ENCODE measurements around the gene TFEB. TPM values are rescaled to one million over a fixed set of nuclear protein-coding genes. Genes with fewer than 3 reads are reported as not detected.
A peak's percentile ranks its signal among the peaks of the same experiment; 100 is the strongest.

Gene TFEB
- total RNA-seq, 1 donor from 2014 or later = 35.5 TPM

DNA sequence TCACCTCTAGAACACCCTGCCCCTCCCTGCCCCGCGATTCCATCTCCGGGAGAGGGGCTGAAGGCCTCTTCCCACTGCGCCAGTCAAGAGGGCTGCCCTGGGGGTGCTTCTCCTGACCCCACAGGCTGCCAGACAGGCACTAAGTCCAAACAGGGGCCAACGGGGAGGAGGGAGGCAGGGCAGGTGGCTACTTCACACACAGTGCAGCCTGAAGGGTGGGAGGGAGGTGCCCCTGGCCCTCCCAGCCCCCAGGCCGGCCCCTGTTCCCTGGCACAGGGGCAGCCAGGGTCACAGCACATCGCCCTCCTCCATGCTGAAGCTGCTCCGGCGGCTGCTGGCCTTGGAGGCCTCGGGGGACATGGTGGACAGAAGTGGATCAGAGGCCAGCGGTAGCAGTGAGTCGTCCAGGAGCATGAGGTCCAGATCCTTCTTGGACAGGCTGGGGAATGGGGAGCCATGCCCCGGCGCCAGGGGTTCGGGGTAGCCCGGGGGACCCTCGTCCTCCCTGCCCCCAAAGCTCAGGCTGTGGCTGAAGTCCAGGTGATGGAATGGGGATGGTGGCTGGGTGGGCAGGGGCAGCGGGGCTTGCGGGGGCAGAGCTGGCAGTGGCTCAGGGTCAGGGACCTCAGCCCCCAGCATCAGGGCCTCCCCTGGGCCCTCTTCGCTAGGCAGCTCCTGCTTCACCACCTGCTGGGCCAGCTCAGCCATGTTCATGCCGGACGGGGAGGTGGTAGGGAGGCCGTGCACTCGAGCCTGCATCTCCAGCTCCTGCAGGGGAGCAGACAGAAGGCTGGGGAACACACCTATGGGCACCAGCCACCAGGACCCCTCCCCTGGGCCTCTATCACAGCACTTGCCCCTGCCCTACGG is 50.9 kb downstream of the TFEB start:
- DNase-seq (ENCODE audit: low spot score) (peak; percentile 60), ATAC-seq (no peak)
- intact Hi-C loops (cut with DNase I) = loop anchor here (5.0 kb wide), 2 partner anchors 48 to 82 kb away; no protein-coding TSS in a partner anchor

DNA sequence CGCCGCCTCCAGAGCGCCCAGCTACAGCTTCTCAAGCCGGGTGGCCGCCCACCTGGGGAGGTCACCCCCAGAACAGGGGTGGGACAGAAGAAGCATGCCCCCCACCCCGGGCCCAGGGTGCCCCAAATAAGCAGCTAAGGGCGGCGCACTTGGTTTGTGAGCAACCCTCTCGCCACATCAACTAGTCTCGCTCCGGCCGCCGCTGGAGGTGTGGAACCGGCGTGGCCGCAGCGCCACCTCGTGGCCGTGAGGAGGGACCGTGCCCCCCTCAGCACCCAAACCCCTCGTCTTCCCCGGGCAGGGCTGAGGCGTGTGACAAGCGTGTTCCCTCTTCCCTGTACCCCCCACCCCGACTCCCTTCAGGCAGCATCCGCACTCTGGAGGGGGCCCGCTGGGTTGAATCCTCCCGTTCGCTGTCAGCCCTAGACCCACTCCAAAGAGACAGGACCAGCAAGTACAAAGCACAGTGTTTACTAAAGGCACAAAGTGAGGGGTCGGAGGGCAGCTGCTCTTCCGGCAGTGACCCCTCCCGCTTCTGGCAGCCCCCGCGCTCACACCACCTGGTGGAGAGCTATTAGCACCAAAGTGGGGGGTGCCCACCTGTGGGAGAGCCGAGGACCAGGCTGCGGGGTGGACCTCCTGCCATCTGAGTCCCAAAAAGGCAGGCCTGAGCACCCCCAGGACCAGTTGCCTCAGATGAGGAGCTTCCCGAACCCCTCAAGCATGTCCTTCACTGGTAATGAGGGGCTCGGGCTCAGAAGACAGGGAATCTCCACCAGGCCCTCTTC is 51.7 kb downstream of the TFEB start:
- intact Hi-C loops (cut with DNase I) = loop anchor here (2.0 to 5.0 kb wide), 2 partner anchors 81 to 313 kb away; no protein-coding TSS in a partner anchor
- DNase-seq (ENCODE audit: low spot score) (peak; percentile 90), ATAC-seq (peak; percentile 91)

DNA sequence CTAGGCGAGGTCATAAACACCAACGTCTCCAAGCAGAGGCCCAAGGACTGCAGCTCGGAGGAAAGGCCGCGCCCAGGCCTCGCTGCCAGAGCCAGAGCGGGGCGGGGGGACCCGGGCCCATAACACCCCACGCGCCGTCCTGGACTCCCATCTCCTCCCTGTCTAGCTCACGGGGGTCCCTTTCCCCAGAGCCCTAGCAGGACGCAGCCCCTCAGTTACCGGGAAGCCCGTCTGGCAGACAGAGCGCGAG is 52.2 kb downstream of the TFEB start:
- DNase-seq (ENCODE audit: low spot score) (no peak), ATAC-seq (peak; percentile 55)
- intact Hi-C loops (cut with DNase I) = loop anchor here (2.0 to 5.0 kb wide), 2 partner anchors 81 to 312 kb away; no protein-coding TSS in a partner anchor

DNA sequence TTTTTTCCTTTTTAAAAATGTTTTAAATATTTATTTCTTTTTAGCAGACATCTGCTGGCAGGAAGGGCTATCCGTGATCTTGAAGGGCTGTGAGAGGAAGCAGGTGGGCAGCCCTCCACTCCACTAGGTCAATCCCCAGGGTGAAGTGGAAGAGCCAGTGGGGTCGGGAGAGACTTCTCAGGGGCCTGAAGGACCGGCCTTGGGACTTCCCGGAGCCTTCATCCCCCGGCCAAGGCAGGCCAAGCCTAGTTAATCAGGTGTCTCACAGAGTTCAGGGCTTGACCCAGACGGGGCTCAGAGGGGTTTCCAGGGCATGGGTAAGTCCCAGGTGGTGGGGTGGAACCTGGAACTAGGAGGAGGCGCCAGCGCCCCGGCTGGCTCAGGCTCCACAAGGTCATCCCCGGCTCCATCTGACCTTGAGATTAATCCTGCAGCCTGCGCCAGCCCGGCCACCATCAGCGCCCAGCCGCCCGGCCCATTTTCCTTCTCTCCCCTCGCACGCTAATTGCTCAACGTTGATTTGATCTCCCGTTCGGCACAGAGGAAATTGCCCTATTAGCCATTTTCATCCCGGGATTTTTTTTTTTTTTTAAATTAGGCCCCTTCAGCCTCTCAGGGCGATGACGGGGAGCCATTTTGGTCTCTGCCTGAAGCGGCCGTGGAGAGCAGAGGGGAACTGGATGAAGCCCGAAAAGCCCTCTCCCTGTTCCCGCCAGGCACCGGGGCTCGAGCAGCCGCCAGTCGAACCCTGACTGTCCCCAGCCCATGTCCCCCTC is 52.7 kb downstream of the TFEB start:
- ATAC-seq (peak; percentile 29), DNase-seq (ENCODE audit: low spot score) (peak; percentile 63)
- intact Hi-C loops (cut with DNase I) = loop anchor here (2.0 to 5.0 kb wide), 2 partner anchors 80 to 312 kb away; no protein-coding TSS in a partner anchor

DNA sequence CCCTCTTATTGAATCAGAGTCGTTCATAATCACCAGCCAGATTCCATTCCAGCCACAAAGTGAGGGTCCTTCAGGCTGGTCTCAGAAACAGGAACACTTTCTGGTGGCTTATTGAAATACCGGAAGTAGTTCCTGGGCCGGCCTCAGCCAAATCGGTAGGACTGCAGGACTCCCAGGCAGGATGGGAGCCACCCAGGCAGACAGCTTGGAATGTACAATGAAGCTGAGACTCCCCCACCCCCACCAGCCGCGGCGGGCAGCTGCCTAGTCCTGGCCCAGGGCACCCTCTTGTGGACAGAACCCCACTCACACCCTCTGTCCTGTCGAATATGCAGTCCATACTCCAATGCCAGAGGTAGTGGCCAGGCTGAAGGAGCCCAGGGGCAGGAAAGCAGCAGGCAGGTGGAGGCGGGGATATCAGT is 53.3 kb downstream of the TFEB start:
- intact Hi-C loops (cut with DNase I) = loop anchor here (2.0 to 5.0 kb wide), 2 partner anchors 80 to 311 kb away; no protein-coding TSS in a partner anchor
- peak; percentile 95 for DNase-seq (ENCODE audit: low spot score)
- ATAC-seq = peak; percentile 93

DNA sequence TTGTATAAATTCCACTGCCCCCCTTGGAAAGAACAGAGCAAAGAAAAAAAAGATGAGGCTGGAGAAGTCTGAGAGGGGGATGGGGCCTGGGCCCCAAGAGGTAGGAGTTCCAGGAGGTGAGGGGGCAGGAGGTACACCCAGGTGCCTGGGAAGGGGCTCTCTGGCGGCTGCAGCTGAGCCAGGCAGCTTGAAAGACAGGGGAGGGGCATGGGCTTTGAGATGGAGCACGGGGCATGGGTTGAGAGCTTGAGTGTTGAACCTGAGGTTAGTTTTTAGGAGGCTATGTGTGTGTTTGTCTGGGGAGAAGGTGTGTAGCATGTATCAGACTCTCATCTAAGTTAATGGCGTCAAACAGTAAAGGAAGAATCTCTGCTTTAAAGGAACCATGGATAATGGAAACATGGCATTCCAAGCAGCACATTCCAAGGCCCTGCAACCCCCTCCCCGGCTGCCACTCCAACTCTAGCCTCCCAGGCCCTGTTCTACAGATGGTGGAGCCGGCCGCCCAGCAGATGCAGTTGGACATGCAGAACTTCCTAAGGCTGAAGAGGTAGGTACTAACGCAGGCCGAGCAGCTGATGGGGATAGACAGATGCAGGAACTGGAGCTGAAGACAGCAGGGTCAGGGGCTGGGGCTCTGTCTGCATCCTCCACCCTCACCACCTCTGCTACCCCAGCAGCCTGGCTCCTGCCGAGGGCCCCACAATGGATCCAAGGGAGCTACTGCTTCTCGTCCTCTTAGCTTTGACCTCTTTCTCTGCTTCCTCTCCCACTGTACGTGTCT is 55.0 kb downstream of the TFEB start:
- ATAC-seq = no peak
- intact Hi-C loops (cut with DNase I) = loop anchor here (5.0 kb wide), 1 partner anchor 78 kb away; no protein-coding TSS in a partner anchor
- peak; percentile 47 for DNase-seq (ENCODE audit: low spot score)

DNA sequence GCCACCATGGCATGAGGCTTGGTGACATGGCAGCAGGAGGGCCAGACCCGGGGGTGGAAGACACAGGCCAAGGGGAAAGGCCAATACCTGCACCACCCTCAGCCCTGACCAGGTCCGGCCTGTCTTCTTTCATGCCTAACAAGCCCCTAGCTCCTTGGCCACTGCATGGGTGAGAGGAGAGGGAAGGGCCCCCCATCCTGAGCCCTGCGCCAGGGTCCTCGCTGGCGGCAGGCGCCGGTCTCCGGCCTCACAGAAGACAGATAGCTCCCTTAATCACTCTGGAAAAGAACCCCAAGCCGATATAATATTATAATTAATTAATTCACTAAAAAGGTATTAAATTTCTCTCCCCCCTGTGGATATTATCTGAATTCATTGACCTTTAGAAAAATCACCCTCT is 55.7 kb downstream of the TFEB start:
- ATAC-seq = no peak
- intact Hi-C loops (cut with DNase I) = loop anchor here (5.0 kb wide), 1 partner anchor 77 kb away; no protein-coding TSS in a partner anchor
- DNase-seq (ENCODE audit: low spot score) = peak; percentile 42

DNA sequence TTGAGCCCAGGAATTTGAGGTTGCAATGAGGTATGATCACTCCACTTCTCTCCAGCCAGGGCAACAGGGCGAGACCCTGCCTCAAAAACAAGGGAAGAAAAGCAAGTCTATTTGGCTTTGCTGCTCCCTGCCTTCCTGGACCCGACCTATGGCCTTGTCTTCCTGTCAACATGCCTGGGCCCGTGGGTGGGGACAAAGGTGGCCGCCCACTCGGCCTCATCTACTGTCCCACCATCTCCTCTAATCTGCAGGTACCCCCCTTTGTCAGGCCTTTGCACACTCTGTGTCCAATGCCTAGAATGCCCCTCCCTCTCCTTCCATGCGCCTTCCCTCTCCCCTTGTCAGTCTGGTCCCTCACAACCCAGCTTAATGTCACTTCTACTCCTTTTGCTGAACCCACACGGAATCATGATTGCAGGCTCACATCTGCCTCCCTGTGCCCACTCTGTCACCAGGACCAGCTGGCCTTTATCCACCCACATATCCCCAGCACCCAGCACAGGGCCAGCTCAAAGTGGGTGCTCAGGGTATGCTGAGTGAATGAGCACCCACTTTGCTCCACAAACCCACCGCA is 56.8 kb downstream of the TFEB start:
- peak; percentile 32 for DNase-seq (ENCODE audit: low spot score)
- ATAC-seq = no peak
- intact Hi-C loops (cut with DNase I) = no loop called here

DNA sequence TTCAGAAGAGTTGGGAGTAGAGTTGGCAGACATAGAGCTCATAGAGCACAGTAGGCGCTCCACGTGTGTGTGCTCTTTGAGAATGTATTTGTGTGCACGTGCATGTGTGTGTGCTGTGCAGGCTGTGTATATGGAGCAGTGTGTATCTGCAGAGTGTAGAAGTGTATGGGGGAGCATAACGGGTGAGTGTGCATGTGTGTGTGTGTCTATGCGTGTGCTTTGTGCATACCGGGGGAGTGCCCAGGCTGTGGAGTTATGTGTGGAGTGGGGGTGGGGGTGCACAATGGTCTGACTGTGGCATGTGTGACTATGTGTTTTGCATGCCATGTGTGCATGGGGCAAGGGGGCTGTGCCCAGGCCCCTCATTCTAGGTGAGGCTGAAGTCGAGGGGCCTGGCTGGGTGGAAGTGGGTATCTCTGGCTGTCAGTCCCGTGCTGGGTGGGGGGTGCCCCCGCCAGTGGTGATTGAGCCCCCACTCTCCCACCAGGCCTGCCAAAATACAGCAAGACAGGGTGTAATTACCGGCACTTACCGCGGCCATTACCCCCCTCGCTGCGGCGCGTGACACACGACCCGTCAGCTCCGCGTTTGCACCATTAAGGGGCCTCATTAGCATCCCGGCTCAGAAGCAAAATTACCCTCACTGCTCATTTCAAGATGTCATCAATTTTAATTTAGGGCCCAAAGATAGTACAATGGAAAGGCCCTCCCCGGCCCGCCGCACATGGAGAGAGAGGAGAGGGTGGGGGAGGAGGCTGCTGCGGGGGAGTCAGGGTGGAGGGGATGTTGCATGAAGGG is 58.1 kb downstream of the TFEB start:
- ATAC-seq = no peak
- intact Hi-C loops (cut with DNase I) = no loop called here
- peak; percentile 52 for DNase-seq (ENCODE audit: low spot score)

DNA sequence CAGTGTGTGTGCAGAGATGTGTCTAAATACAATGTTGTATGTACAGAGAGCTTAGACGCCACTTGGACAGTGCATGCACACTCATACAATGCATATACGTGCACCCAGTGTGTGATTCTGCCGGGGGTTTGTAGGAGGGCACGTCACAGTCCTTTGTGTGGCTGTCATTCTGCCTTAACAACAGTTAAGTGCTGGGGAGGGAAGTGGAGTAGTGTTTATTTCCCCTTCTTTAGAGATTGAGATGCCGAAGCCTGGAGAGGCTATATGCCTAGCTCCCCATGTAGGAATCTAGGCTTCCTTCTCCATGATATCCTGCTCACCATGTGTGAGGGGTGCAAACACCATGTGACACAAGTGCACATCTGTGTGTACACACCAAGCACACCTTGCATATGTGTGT is 59.0 kb downstream of the TFEB start:
- DNase-seq (ENCODE audit: low spot score) (no peak), ATAC-seq (no peak)
- intact Hi-C loops (cut with DNase I) = no loop called here

DNA sequence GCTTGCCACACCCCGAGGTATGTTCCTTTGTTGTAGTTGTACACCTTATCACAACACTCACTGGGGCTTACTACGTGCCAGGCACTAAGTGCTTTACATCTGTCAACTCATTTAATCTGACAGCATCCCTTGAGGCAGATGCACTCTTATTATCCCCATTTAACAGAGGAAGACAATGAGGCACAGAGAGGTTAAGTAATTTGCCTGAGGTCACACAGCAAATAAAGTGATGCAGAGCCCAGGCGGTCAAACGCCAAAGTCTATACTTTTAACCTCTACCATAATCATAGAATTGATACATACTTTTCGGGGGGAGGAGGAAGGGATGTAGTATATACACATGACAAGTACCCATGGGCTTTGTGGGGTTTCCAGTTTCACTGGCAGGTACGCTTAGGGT is 59.4 kb downstream of the TFEB start:
- DNase-seq (ENCODE audit: low spot score) (no peak), ATAC-seq (no peak)
- intact Hi-C loops (cut with DNase I) = no loop called here

DNA sequence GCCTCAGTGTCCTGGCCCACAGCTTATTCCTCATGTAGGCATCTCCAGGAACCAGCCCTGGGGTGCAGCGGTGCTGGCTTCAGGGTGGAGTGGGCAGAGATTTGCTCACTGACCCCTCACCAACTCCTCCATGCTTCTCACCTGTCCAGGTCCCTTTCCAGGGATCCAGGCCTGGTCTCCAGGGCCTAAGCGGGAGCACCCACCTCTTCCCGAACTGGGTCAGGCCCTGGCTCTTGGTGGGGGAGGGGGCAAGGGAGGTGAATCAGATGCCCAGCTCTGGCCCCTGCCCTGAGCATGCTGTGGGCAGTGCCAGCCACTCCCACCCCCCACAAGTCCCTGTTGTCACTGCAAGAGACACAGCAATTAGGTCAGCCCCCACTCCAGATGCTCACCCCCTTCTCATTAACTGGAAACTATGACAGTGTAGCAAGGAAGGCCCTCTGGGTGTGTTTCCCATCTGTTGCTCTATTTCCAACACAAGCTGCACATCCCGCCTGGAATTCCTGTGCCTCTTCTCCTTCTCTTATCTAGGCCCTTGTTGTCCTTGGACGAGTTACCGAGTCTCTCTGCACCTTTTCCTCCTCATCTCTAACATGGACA is 60.1 kb downstream of the TFEB start:
- DNase-seq (ENCODE audit: low spot score) = peak; percentile 46
- intact Hi-C loops (cut with DNase I) = no loop called here
- no peak for ATAC-seq

DNA sequence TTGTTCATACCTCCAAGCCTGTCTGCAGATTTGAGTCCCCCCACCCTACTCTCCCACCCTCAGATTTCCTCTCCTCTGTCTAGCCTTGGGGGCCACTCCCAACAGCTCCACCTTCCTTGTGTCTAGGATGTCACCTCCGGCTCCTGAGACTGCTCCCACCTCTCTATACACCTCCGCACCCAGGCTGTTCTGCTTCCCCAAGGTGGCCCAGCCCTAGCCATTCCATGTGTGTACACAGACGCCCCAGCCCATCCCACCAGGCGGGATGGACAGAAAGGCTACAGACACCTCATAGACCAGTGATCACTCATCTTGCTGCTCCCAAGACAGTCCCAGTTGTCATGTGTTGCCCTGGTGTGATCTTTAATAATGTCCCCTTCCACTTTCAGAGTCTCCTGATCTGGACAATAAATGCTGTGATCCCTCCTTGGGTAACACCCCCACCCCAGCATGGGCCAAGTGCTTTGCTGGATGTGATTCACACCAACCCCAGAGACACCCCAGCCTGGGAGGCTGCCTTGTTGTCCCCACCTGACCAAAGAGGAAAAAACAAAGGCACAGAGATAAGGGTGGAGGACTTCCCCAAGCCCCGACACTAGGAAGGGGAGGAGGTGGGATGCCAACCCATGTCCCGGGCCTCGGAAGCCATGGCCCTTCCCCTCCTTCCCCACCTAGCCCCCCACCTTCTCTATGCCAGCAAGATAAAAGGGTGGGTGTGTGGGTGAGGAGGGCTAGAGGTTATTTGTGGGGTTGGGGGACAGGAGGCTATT is 61.0 kb downstream of the TFEB start:
- DNase-seq (ENCODE audit: low spot score) = no peak
- ATAC-seq = no peak
- intact Hi-C loops (cut with DNase I) = no loop called here

DNA sequence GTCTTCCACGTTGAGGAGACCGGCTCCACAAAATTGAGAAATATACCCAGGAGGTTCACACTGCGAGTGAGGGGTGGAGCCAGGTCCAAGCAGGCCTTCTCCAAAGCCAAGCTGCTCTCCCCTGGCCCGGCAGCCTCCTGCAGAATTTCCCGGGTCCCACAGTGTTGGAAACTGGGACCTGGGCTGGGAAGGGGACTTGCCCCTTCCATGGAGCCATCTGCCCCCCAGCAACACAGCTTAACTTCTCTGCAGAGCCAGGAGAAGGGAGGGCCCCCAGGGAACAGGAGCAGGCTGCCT is 61.8 kb downstream of the TFEB start:
- ATAC-seq = no peak
- intact Hi-C loops (cut with DNase I) = no loop called here
- no peak for DNase-seq (ENCODE audit: low spot score)

DNA sequence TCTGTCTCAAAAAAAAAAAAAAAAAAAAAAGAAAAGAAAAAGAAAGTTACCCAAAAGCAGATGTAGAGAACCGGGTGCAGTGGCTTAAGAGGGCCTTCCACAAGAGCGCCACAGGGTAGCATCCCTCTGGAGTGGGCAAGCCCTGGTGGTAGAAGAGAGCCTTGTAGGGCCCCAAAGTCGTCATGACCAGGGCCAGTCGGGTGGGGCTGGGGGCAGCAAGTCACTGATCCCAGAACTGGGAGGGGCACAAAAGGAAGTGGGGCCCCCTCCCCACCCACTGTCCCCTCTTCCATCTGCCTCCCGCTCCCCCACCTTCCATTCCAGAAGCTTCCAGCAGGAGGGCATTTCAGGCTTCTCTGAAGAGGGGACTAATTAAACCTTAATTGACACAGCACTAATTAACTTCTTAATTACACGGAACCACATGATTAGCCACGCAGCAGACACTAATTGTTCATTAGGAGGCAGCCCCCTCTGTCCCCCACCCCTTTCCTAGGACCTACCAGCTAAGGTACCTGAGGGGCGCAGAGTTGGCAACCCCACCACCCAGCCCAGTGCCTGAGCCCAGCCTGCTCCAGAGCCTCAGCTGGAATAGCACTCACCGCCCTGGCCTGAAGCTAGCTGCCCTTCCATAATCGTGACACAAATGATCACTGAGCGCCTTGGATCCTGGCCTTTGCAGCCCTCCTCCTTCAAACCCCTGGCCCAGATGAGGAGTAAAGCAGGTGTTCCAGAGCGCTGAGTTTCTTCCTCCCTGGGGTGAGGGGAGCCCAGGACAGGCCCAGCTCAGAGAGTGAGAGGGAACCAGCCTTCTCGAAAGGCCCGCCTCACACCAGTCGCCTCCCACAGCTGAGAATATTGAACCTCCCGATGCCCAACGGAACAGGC is 62.3 kb downstream of the TFEB start:
- DNase-seq (ENCODE audit: low spot score) = no peak
- intact Hi-C loops (cut with DNase I) = no loop called here
- no peak for ATAC-seq

DNA sequence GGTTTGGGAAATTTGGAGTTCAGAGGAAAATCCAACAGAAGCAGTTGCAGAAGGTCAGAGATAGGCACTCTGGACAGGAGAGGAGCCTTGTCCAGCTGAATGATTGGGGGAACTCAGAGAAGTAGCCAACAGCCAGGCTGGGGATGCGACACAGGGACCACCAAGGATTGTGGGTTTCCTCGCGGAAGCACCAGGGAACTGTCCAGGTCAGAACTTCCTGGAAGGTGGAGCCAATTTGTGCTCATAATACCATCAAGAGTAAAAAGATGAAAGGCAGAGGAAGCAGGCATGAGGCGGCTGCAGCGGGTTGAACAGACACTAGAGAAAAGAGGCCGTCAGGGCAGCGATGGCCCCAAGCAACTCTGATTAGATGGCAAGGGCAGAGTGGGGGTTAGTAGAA is 63.4 kb downstream of the TFEB start:
- DNase-seq (ENCODE audit: low spot score) (no peak), ATAC-seq (no peak)
- intact Hi-C loops (cut with DNase I) = no loop called here
